ENCODE data around the gene CCDC107.
A peak's percentile ranks its signal among the peaks of the same experiment; 100 is the strongest.

CCDC107 gene

DNA sequence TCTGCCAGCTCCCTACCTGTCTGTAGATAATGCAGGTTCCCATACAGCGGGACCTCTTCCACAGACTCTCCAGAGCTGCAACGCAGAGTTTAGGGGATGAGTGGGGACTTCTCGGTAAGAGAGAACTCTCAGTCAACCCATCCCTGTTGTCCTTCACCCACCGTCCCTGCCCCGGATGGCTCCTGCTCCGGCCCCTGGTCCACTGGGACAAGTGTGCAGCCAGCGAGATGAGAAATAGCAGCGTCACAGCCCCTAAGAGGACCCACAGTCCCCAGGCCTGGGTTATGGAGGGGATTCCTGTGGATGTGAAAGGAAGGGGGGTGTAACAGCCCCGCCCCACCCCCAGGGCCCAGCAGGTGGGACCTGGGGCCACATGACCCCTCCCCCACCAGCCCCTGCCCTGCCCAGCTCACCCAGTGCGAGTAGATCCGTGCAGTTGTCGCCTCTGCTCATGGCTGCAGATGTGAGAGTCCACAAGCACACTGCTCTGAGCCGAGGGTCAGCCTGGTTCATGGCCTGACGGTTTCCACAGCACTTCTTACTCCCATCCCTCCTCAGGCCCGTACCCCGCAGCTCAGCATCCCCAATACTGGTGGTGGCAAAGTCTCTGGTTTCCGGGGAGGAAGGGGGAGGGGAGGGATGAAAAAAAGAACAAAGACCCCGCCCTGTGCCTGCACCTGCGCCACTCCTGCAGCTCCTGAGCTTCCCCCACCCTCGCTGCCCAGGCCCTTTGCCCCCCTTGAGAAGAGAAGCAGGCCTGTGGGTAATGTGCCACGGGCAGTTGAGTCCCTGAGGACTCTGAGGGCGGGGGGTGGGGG, 7.5 kb upstream of the CCDC107 start, which contains the start of gene SIT1:
Gene SIT1, minus strand, starts transcription at position 591 of the 818 bp plus-strand sequence. Its CDS starts 78 bp downstream, at position 513.
- no CpG with 5 or more reads among the region's 22 CpGs for WGBS (ENCODE audit: insufficient coverage, insufficient read length)
- no peaks in the 10 kb centered on the region for H3K9me3 ChIP-seq (ENCODE audit: control insufficient read depth, insufficient read depth, low read length)
- no peak within 1 kb of the TSS for H3K27ac ChIP-seq (ENCODE audit: low read length)
- H3K36me3 ChIP-seq (ENCODE audit: control insufficient read depth, insufficient read depth, low read length) = no peaks in the 10 kb centered on the region
- no peaks in the 10 kb centered on the region for H3K27me3 ChIP-seq (ENCODE audit: control insufficient read depth, insufficient read depth, low read length)
- peaks cover 8% of the 10 kb centered on the region for H3K4me1 ChIP-seq (ENCODE audit: control insufficient read depth, insufficient read depth, low read length)
- H3K4me3 ChIP-seq (ENCODE audit: low read length) = no peak within 1 kb of the TSS
- no peak for DNase-seq (ENCODE audit: low read depth, low spot score)

GRCh38 chr9:35651956-35652828, 5.9 kb upstream of the CCDC107 start:
- peaks cover 8% of the 10 kb centered on the region for H3K4me1 ChIP-seq (ENCODE audit: control insufficient read depth, insufficient read depth, low read length)
- no peaks in the 10 kb centered on the region for H3K27me3 ChIP-seq (ENCODE audit: control insufficient read depth, insufficient read depth, low read length)
- no peak for DNase-seq (ENCODE audit: low read depth, low spot score)
- H3K4me3 ChIP-seq (ENCODE audit: low read length) = no peak overlapping the region
- no peaks in the 10 kb centered on the region for H3K9me3 ChIP-seq (ENCODE audit: control insufficient read depth, insufficient read depth, low read length)
- no peaks in the 10 kb centered on the region for H3K36me3 ChIP-seq (ENCODE audit: control insufficient read depth, insufficient read depth, low read length)
- no peak overlapping the region for H3K27ac ChIP-seq (ENCODE audit: low read length)
- no CpG with 5 or more reads among the region's 7 CpGs for WGBS (ENCODE audit: insufficient coverage, insufficient read length)

DNA sequence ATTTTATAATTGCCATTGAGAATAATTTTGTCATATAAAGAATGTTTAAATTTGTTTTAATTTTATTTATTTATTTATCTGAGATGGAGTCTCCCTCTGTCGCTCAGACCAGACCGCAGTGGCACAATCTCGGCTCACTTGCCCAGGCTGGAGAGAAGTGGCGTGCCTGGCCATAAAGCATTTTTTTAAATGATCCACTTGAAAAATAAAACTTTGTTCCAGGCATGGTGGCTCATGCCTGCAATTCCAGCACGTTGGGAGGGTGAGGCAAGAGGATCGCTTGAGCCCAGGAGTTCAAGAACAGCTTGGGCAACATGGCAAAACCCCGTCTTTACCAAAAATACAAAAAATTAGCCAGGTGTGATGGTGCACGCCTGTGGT, 5.3 kb upstream of the CCDC107 start:
- Histone ChIP-seq H3K27me3 (ENCODE audit: control insufficient read depth, insufficient read depth, low read length) (no peaks in the 10 kb centered on the region), H3K36me3 (ENCODE audit: control insufficient read depth, insufficient read depth, low read length) (no peaks in the 10 kb centered on the region), H3K4me3 (ENCODE audit: low read length) (no peak overlapping the region), H3K9me3 (ENCODE audit: control insufficient read depth, insufficient read depth, low read length) (no peaks in the 10 kb centered on the region), H3K4me1 (ENCODE audit: control insufficient read depth, insufficient read depth, low read length) (peaks cover 8% of the 10 kb centered on the region), H3K27ac (ENCODE audit: low read length) (no peak overlapping the region)
- WGBS (ENCODE audit: insufficient coverage, insufficient read length) = no CpG with 5 or more reads among the region's 8 CpGs
- DNase-seq (ENCODE audit: low read depth, low spot score) = no peak

- WGBS (ENCODE audit: insufficient coverage, insufficient read length) = no CpG with 5 or more reads among the region's 2 CpGs
- peaks cover 8% of the 10 kb centered on the region for H3K4me1 ChIP-seq (ENCODE audit: control insufficient read depth, insufficient read depth, low read length)
- H3K27ac ChIP-seq (ENCODE audit: low read length) = no peak overlapping the region
Measured at GRCh38 chr9:35653611-35654010, 4.5 kb upstream of the CCDC107 start.

DNA sequence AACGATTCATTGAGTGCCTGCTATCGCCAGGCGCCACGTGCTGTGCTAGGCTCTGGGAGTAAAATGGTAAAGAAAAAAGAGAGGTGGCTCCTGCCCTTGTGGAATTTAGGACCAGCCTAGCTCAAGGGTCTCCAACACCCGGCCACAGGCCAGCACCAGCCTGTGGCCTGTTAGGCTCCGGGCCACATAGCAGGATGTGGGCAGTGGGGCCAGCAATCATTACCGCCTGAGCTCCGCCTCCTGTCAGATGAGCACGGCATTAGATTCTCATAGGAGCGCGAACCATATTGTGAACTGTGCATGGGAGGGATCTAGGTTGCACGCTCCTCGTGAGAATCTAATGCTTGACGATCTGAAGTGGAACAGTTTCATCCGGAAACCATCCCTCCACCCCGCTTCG, 1.7 kb upstream of the CCDC107 start:
- H3K4me1 ChIP-seq (ENCODE audit: control insufficient read depth, insufficient read depth, low read length) = no peaks in the 10 kb centered on the region
- DNase-seq (ENCODE audit: low read depth, low spot score) = no peak
- H3K36me3 ChIP-seq (ENCODE audit: control insufficient read depth, insufficient read depth, low read length) = peaks cover 6% of the 10 kb centered on the region
- H3K9me3 ChIP-seq (ENCODE audit: control insufficient read depth, insufficient read depth, low read length) = no peaks in the 10 kb centered on the region
- H3K4me3 ChIP-seq (ENCODE audit: low read length) = no peak overlapping the region
- no peaks in the 10 kb centered on the region for H3K27me3 ChIP-seq (ENCODE audit: control insufficient read depth, insufficient read depth, low read length)
- H3K27ac ChIP-seq (ENCODE audit: low read length) = no peak overlapping the region
- WGBS (ENCODE audit: insufficient coverage, insufficient read length) = no CpG with 5 or more reads among the region's 17 CpGs

More at GRCh38 chr9:35653611-35654010, 4.5 kb upstream of the CCDC107 start:
- no peaks in the 10 kb centered on the region for H3K27me3 ChIP-seq (ENCODE audit: control insufficient read depth, insufficient read depth, low read length)
- no peaks in the 10 kb centered on the region for H3K36me3 ChIP-seq (ENCODE audit: control insufficient read depth, insufficient read depth, low read length)
- H3K4me3 ChIP-seq (ENCODE audit: low read length) = no peak overlapping the region
- no peaks in the 10 kb centered on the region for H3K9me3 ChIP-seq (ENCODE audit: control insufficient read depth, insufficient read depth, low read length)
- no peak for DNase-seq (ENCODE audit: low read depth, low spot score)

- no peak for DNase-seq (ENCODE audit: low read depth, low spot score)
- 100% methylated on average over 2 of the region's 25 CpGs for WGBS (ENCODE audit: insufficient coverage, insufficient read length)
Measured at GRCh38 chr9:35656831-35657545, 1.1 kb upstream of the CCDC107 start.

DNA sequence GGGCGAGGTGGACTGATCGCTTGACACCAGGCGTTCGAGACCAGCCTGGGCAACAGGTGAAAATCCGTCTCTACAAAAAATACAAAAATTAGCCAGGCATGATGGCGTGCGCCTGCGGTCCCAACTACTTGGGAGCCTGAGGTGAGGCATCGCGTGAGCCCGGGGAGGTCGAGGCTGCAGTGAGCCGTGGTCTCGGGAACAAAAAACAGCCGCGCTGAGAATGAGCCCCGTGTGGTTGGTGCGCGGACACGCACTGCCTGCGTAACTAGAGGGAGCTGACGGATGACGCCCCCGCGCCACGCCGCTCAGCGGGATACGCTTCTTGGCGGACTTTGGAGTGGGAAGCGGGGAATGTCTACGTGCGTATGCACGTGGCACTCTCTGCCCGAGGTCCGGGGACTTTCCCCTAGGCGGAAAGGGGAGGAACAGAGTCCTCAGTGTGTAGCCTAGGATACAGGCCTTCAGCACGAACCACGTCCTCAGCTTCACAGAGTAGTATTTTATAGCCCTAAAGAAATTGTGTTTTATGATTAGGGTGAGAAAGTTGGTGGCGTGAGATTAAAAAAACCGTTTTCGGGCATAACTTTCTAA, 451 bp upstream of the CCDC107 start, which contains the start of gene RMRP:
Gene RMRP, minus strand, starts transcription at position 474 of the 591 bp plus-strand sequence.
- DNase-seq (ENCODE audit: low read depth, low spot score) = peak; percentile 97
- Histone ChIP-seq H3K36me3 (ENCODE audit: control insufficient read depth, insufficient read depth, low read length) (peaks cover 6% of the 10 kb centered on the region), H3K4me3 (ENCODE audit: low read length) (peak within 1 kb of the TSS; percentile 80), H3K9me3 (ENCODE audit: control insufficient read depth, insufficient read depth, low read length) (no peaks in the 10 kb centered on the region), H3K4me1 (ENCODE audit: control insufficient read depth, insufficient read depth, low read length) (no peaks in the 10 kb centered on the region), H3K27me3 (ENCODE audit: control insufficient read depth, insufficient read depth, low read length) (no peaks in the 10 kb centered on the region), H3K27ac (ENCODE audit: low read length) (no peak within 1 kb of the TSS)
- WGBS (ENCODE audit: insufficient coverage, insufficient read length) = no CpG with 5 or more reads among the region's 42 CpGs

More at GRCh38 chr9:35656831-35657545, 1.1 kb upstream of the CCDC107 start:
- Histone ChIP-seq H3K4me3 (ENCODE audit: low read length) (peak overlapping the region; percentile 13; the same call in 1 of the 2 replicates), H3K27me3 (ENCODE audit: control insufficient read depth, insufficient read depth, low read length) (no peaks in the 10 kb centered on the region), H3K9me3 (ENCODE audit: control insufficient read depth, insufficient read depth, low read length) (no peaks in the 10 kb centered on the region), H3K27ac (ENCODE audit: low read length) (no peak overlapping the region), H3K36me3 (ENCODE audit: control insufficient read depth, insufficient read depth, low read length) (peaks cover 6% of the 10 kb centered on the region), H3K4me1 (ENCODE audit: control insufficient read depth, insufficient read depth, low read length) (no peaks in the 10 kb centered on the region)

DNA sequence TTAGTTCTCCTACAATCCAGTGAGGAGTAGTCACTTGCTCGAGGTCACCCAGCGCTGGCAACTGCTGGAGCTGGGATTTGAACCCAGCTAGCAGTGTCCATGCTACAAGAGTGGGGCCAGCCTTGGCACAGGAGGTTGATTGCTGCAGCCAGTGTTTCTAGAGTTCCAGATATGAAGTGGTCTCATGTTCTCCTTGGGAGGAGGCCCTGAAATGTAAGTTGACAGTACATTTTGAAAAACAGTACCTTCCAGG, 802 bp downstream of the CCDC107 start:
- Histone ChIP-seq H3K4me3 (ENCODE audit: low read length) (peak overlapping the region; percentile 80; the same call in 1 of the 2 replicates), H3K27me3 (ENCODE audit: control insufficient read depth, insufficient read depth, low read length) (no peaks in the 10 kb centered on the region), H3K36me3 (ENCODE audit: control insufficient read depth, insufficient read depth, low read length) (peaks cover 6% of the 10 kb centered on the region), H3K4me1 (ENCODE audit: control insufficient read depth, insufficient read depth, low read length) (no peaks in the 10 kb centered on the region), H3K9me3 (ENCODE audit: control insufficient read depth, insufficient read depth, low read length) (no peaks in the 10 kb centered on the region), H3K27ac (ENCODE audit: low read length) (no peak overlapping the region)
- DNase-seq (ENCODE audit: low read depth, low spot score) = no peak
- no CpG with 5 or more reads among the region's 2 CpGs for WGBS (ENCODE audit: insufficient coverage, insufficient read length)

DNA sequence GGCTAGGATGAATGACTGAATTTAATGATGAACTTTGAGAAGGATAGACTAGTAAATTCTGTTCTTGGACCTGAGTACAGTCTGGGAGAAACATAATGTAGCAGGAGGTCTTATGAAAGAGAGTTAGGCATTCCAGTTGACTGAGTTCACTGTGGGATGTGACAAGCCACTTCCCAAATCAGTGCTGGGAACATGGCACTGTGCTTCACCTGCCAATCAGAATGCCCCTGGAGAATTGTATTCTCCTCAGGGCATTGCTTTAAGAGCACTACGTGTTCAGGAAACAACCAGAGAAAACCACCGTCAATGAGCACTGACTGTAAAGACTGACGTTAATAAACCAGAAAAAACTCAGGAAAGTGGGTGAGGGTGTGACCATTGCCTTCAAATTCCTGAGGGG, 1.2 kb downstream of the CCDC107 start:
- WGBS (ENCODE audit: insufficient coverage, insufficient read length) = no CpG with 5 or more reads among the region's 3 CpGs
- peaks cover 6% of the 10 kb centered on the region for H3K36me3 ChIP-seq (ENCODE audit: control insufficient read depth, insufficient read depth, low read length)
- no peaks in the 10 kb centered on the region for H3K9me3 ChIP-seq (ENCODE audit: control insufficient read depth, insufficient read depth, low read length)
- H3K4me1 ChIP-seq (ENCODE audit: control insufficient read depth, insufficient read depth, low read length) = no peaks in the 10 kb centered on the region
- no peak overlapping the region for H3K27ac ChIP-seq (ENCODE audit: low read length)
- DNase-seq (ENCODE audit: low read depth, low spot score) = no peak
- no peak overlapping the region for H3K4me3 ChIP-seq (ENCODE audit: low read length)
- no peaks in the 10 kb centered on the region for H3K27me3 ChIP-seq (ENCODE audit: control insufficient read depth, insufficient read depth, low read length)

GRCh38 chr9:35660966-35661415, 2.9 kb downstream of the CCDC107 start:
- peaks cover 6% of the 10 kb centered on the region for H3K36me3 ChIP-seq (ENCODE audit: control insufficient read depth, insufficient read depth, low read length)
- no peak overlapping the region for H3K4me3 ChIP-seq (ENCODE audit: low read length)

More at GRCh38 chr9:35660966-35661415, 2.9 kb downstream of the CCDC107 start:
- no peaks in the 10 kb centered on the region for H3K4me1 ChIP-seq (ENCODE audit: control insufficient read depth, insufficient read depth, low read length)
- DNase-seq (ENCODE audit: low read depth, low spot score) = no peak
- no CpG with 5 or more reads among the region's 9 CpGs for WGBS (ENCODE audit: insufficient coverage, insufficient read length)
- H3K27ac ChIP-seq (ENCODE audit: low read length) = no peak overlapping the region
- no peaks in the 10 kb centered on the region for H3K9me3 ChIP-seq (ENCODE audit: control insufficient read depth, insufficient read depth, low read length)
- H3K27me3 ChIP-seq (ENCODE audit: control insufficient read depth, insufficient read depth, low read length) = no peaks in the 10 kb centered on the region

Measured in iPS DF 6.9 (cell line).